GM21526 (cell line): Measurements from ENCODE around the gene CARD19.
A peak's percentile ranks its signal among the peaks of the same experiment; 100 is the strongest.

Experiments used
- ATAC-seq: cut with Tn5 transposase; IDR thresholded peaks from one replicate; pipeline ENCODE4 v1.9.1; 2021; ENCODE audit warnings: moderate library complexity; ENCODE audit not compliant: unreplicated experiment, low FRiP score

The CARD19 gene

GRCh38 chr9:93061791-93062763 is 33.9 kb upstream of the CARD19 start:
- ATAC-seq = peak; percentile 45

- ATAC-seq = peak; percentile 79
Observed at GRCh38 chr9:93064392-93065134, 31.5 kb upstream of the CARD19 start.

GRCh38 chr9:93065135-93065720 is 30.8 kb upstream of the CARD19 start:
- ATAC-seq = no peak

GRCh38 chr9:93066978-93067603 is 28.9 kb upstream of the CARD19 start:
- ATAC-seq = no peak

GRCh38 chr9:93068956-93069355 is 27.1 kb upstream of the CARD19 start:
- no peak for ATAC-seq

- ATAC-seq = no peak
Observed at GRCh38 chr9:93071464-93071863, 24.6 kb upstream of the CARD19 start.

GRCh38 chr9:93072383-93072795 is 23.6 kb upstream of the CARD19 start:
- ATAC-seq = no peak

- no peak for ATAC-seq
Observed at GRCh38 chr9:93076101-93076791, 19.8 kb upstream of the CARD19 start.

- ATAC-seq = no peak
Observed at GRCh38 chr9:93076792-93077128, 19.3 kb upstream of the CARD19 start.

GRCh38 chr9:93077367-93077766 is 18.6 kb upstream of the CARD19 start:
- no peak for ATAC-seq

GRCh38 chr9:93077811-93078210 is 18.2 kb upstream of the CARD19 start:
- no peak for ATAC-seq

- no peak for ATAC-seq
Observed at GRCh38 chr9:93079371-93079770, 16.6 kb upstream of the CARD19 start.

- no peak for ATAC-seq
Observed at GRCh38 chr9:93080406-93080805, 15.6 kb upstream of the CARD19 start.

GRCh38 chr9:93081081-93081529 is 14.9 kb upstream of the CARD19 start:
- no peak for ATAC-seq

GRCh38 chr9:93081931-93082330 is 14.1 kb upstream of the CARD19 start:
- ATAC-seq = no peak

- ATAC-seq = no peak
Observed at GRCh38 chr9:93082841-93083411, 13.1 kb upstream of the CARD19 start.

- ATAC-seq = no peak
Observed at GRCh38 chr9:93083592-93084470, 12.2 kb upstream of the CARD19 start.

GRCh38 chr9:93084471-93084881 is 11.5 kb upstream of the CARD19 start:
- ATAC-seq = no peak

- ATAC-seq = no peak
Observed at GRCh38 chr9:93085676-93086075, 10.3 kb upstream of the CARD19 start.
